Measurements from ENCODE around the gene C9orf152.

C9orf152 gene

GRCh38 chr9:110173322-110173642, 34.7 kb downstream of the C9orf152 start:
- no peak for TF ChIP-seq CTCF (IDR thresholded peaks at IDR 0.05; ENCODE audit: low read depth, low read length, missing control alignments)
- DNase-seq = no peak
- Histone ChIP-seq H3K27me3 (replicated peaks) (no peaks in the 10 kb centered on the region), H3K27ac (no peak overlapping the region), H3K36me3 (replicated peaks) (peaks cover 35% of the 10 kb centered on the region), H3K4me3 (ENCODE audit: low read depth, low read length) (no peak overlapping the region)
- in situ Hi-C loops (cut with HindIII; ENCODE audit: low pct_ligation_motif_present, low sequenced_read_pairs) = no loop called here

- in situ Hi-C loops (cut with HindIII; ENCODE audit: low pct_ligation_motif_present, low sequenced_read_pairs) = no loop called here
- Histone ChIP-seq H3K27me3 (replicated peaks) (no peaks in the 10 kb centered on the region), H3K36me3 (replicated peaks) (peaks cover 36% of the 10 kb centered on the region), H3K4me3 (ENCODE audit: low read depth, low read length) (no peak overlapping the region), H3K27ac (no peak overlapping the region)
- no peak for TF ChIP-seq CTCF (IDR thresholded peaks at IDR 0.05; ENCODE audit: low read depth, low read length, missing control alignments)
- DNase-seq = no peak
These were observed 37.4 kb downstream of the C9orf152 start for GRCh38 chr9:110170357-110171257.

- Histone ChIP-seq H3K36me3 (replicated peaks) (peaks cover 36% of the 10 kb centered on the region), H3K4me3 (ENCODE audit: low read depth, low read length) (no peak overlapping the region), H3K27ac (no peak overlapping the region), H3K27me3 (replicated peaks) (no peaks in the 10 kb centered on the region)
- no peak for DNase-seq
- TF ChIP-seq CTCF (IDR thresholded peaks at IDR 0.05; ENCODE audit: low read depth, low read length, missing control alignments) = no peak
- in situ Hi-C loops (cut with HindIII; ENCODE audit: low pct_ligation_motif_present, low sequenced_read_pairs) = no loop called here
These were observed 39.5 kb downstream of the C9orf152 start for GRCh38 chr9:110168486-110168885.

GRCh38 chr9:110161940-110162339, 46.0 kb downstream of the C9orf152 start:
- Histone ChIP-seq H3K4me3 (ENCODE audit: low read depth, low read length) (no peak overlapping the region), H3K36me3 (replicated peaks) (peaks cover 15% of the 10 kb centered on the region), H3K27me3 (replicated peaks) (no peaks in the 10 kb centered on the region), H3K27ac (no peak overlapping the region)
- in situ Hi-C loops (cut with HindIII; ENCODE audit: low pct_ligation_motif_present, low sequenced_read_pairs) = no loop called here
- no peak for DNase-seq
- no peak for TF ChIP-seq CTCF (IDR thresholded peaks at IDR 0.05; ENCODE audit: low read depth, low read length, missing control alignments)

- no peak overlapping the region for H3K4me3 ChIP-seq (ENCODE audit: low read depth, low read length)
- no peaks in the 10 kb centered on the region for H3K27me3 ChIP-seq (replicated peaks)
- no peak for DNase-seq
- in situ Hi-C loops (cut with HindIII; ENCODE audit: low pct_ligation_motif_present, low sequenced_read_pairs) = no loop called here
- peak overlapping the region; percentile 9 for H3K27ac ChIP-seq
- TF ChIP-seq CTCF (IDR thresholded peaks at IDR 0.05; ENCODE audit: low read depth, low read length, missing control alignments) = no peak
- peaks cover 25% of the 10 kb centered on the region for H3K36me3 ChIP-seq (replicated peaks)
These were observed 47.3 kb downstream of the C9orf152 start for GRCh38 chr9:110160685-110161084.

- peak; percentile 54 for DNase-seq
- H3K27me3 ChIP-seq (replicated peaks) = no peaks in the 10 kb centered on the region
- H3K4me3 ChIP-seq (ENCODE audit: low read depth, low read length) = no peak overlapping the region
- peaks cover 25% of the 10 kb centered on the region for H3K36me3 ChIP-seq (replicated peaks)
- H3K27ac ChIP-seq = peak overlapping the region; percentile 9
- in situ Hi-C loops (cut with HindIII; ENCODE audit: low pct_ligation_motif_present, low sequenced_read_pairs) = no loop called here
- TF ChIP-seq CTCF (IDR thresholded peaks at IDR 0.05; ENCODE audit: low read depth, low read length, missing control alignments) = no peak
These were observed 47.8 kb downstream of the C9orf152 start for GRCh38 chr9:110160123-110160522.
